Stimulated activated CD4-positive, alpha-beta T cell treated with anti-CD3 and anti-CD28 coated beads, Interleukin-4, amount 100 ng/mL, for 48 hours (primary cell): Measurements from ENCODE around the gene ZFHX3.

ENCODE experiments used
- DNase-seq, 2 donors: peaks; one replicate each; pipeline ENCODE4 v3.0.0-alpha.2; 2020; ENCODE audit warnings: low read depth in 2 of 2

Gene ZFHX3

DNA sequence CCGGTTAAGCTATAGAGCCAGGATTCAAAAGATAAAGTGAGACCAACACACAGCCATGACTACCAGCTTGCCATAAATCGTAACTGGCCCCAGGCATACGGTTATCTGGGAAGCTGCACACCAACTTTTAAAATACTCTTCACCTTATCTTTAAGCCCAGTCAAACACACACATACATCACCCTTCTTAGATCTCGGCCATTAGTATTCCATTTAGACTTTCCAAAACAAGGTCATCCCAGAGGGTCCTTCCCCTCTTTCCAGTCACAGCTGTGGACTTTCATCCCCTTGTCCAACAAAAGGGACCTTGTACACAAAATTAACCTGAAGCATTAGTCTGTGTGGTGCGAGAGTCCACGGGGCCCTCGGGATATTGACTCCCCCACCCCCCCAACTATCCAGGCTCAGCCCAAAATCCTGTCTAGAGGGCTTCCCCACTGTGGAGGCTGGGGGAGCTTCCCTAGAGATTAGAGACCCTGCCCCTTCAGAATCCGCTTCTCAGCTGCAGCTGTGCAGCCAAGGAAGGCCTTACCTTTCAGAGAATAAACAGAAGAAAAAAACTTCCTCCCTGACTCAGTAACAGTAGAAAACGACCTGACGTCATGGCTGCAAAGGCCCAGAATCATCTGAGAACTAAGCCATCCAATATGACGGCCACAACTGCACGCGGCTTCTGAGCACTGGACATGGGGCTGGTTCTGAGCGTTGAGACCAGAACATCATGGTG is 9.9 kb downstream of the ZFHX3 start:
- DNase-seq, result no peak

DNA sequence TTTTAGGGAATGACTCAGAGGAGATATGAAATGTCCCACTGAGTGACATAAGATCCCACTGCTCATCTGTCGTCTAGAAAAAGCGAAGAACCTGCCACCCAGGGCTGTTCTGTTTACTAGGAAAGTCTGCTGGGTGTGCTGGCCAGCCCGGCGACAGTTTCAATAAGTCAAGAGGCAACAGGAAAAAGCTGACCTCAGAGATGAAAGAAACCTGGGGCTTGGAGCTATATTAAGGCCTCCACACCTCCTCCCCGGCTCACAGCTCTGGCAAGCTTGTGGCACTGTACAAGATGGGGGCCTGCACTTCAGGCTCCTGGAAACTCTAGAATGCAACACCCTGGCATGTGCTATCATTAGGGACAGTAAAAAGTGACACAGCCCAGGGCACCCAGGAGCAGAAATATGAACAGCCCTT is 10.6 kb downstream of the ZFHX3 start:
- no peak for DNase-seq

- no peak for DNase-seq
Observed at GRCh38 chr16:73036074-73036826, 11.7 kb downstream of the ZFHX3 start.

- no peak for DNase-seq
Observed at GRCh38 chr16:73034374-73034773, 13.6 kb downstream of the ZFHX3 start.

- no peak for DNase-seq
Observed at GRCh38 chr16:73033271-73033998, 14.5 kb downstream of the ZFHX3 start.

DNA sequence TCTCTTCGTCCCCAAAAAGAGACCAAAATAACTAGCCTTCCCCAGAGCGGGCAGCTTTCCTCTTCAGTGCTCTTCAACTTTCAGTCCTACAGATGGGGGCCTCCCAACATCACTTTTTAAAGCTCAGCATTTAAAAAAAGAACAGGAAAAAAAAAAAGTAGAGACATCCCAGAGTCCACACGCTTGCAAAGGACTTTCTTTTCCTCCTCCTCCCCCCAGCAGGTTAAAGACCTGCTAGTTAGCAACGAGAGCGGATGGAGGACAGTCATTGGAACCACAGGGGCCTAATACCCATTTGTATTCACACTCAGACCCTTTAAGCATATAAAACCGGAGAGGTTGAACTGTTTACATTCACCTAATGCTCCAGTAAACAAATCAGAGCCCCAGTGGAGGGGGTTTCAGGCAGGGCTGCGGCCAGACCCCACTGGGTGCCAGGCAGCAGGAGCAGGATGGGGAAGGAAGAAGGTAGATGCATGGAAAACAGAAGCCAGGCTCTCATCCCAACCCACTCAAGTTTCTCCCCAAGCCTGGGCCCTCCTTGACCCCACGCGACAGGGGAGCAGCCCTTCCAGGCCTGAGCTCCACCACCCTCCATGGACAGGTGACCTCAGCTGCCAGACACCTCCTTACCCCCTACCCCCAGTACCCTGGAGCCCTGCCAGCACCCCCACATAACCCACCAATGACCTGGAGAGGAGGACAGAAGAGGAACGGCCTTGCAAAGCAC is 15.2 kb downstream of the ZFHX3 start:
- DNase-seq, result no peak

DNA sequence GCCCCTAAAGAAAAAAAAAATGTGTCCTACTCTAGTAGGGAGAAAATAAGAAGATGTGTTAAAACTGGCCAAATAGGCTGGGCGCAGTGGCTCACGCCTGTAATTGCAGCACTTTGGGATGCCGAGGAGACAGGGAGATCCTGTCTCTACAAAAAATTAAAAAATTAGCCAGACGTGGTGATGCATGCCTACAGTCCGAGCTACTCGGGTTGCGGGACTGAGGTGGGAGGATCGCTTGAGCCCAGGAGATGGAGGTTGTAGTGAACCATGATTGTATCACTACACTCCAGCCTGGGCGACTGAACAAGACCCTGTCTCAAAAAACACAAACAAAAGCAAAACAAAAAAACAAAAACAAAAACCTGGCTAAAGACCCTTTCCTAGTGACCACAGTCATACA is 15.9 kb downstream of the ZFHX3 start:
- DNase-seq, result no peak

DNA sequence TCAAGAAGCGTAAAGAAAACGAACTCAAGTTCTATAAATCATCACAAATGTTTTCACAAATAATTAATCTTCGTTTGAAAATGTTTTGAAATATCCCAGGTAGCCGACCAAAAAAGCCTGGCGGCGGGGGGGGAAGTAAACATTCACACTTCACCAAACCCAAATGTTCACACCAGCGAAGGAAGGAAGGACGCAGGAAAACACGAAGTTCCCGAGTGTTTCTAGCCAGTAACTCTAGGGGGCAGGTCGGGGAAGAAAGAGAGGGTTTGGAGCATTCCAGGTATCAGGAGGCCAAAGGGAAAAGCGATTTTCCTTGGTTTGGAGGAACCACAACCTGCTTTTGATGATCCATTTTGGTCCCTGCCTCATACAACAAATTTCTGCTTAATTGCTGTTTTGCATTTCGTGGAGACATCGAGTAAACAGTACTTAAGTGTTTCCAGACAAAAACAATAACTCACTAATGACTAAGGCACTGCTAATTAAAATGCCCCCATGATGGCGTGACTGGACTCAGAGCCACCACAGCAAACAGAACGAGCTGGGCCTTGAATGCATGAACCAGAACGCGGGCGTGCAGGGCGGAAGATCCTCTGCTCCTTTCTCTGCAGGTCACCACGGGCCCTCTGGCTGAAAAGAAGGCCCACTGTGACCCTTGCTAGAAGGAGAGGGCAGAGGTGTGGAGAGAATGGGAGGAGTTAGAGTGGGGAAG is 16.6 kb downstream of the ZFHX3 start:
- DNase-seq, result no peak

- no peak for DNase-seq
Observed at GRCh38 chr16:73028721-73029361, 19.1 kb downstream of the ZFHX3 start.

- DNase-seq, result no peak
Observed at GRCh38 chr16:73028263-73028662, 19.7 kb downstream of the ZFHX3 start.

DNA sequence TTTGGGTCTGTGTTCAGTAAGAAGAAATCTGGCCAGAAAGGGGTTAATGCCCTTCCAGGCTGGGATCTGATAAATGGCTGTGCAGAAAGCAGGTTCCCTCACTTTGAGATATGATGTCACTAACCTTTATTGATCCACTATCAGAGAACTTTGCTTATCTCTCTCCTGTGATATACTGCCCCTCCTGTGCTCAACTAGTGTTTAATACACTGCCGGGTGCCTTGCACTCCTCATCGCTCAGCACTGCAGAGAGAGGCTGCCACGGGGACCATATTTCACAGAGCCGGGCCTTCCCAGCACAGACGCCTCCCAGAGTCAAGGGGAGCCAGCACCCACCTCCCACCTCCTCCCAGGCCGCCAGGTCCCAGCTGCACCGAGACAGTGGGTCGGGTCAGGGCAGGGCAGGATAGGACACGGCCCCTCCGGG is 20.2 kb downstream of the ZFHX3 start:
- no peak for DNase-seq

DNA sequence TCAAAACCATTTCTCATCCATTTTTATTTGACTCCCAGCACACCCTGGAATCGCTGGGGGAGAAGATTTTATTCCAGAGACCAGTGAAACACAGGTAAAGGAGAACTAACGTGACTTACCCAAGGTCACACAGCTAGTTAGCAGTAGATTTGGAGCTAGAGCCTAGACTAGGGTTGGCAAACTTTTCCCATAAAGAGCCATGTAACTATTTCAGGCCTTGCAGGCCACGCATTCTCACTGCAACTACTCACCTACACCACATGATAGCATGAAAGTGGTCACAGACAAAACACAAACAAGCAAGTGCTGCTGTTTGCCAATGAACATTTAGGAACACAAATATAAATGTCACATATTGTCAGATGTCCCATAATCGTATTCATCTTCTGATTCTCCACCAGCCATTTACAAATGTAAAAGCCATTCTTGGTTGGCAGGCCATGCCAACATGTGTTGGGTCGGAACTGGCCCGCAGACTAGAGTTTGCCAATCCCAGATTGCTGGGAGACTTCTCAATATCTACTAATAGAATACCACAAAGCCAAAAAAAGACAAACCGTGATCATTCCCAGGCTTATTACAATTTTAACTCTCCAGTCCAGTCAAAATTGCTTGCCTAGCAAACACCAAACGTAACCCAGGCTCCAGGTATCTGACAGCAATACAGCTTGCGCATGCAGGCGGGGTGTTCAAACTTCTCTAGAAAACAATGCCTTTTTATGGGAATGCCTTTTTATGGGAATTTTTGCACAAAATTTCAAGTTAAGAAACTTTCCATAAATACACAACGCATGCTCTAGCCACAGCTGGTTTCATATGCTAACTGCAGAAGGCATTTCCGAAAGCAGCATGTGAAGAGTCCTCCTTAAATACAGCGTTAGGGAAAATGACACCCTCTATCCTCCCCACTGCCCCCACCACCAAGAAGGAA is 20.9 kb downstream of the ZFHX3 start:
- DNase-seq, result no peak

- DNase-seq, result no peak
Observed at GRCh38 chr16:73025856-73026210, 22.1 kb downstream of the ZFHX3 start.

DNA sequence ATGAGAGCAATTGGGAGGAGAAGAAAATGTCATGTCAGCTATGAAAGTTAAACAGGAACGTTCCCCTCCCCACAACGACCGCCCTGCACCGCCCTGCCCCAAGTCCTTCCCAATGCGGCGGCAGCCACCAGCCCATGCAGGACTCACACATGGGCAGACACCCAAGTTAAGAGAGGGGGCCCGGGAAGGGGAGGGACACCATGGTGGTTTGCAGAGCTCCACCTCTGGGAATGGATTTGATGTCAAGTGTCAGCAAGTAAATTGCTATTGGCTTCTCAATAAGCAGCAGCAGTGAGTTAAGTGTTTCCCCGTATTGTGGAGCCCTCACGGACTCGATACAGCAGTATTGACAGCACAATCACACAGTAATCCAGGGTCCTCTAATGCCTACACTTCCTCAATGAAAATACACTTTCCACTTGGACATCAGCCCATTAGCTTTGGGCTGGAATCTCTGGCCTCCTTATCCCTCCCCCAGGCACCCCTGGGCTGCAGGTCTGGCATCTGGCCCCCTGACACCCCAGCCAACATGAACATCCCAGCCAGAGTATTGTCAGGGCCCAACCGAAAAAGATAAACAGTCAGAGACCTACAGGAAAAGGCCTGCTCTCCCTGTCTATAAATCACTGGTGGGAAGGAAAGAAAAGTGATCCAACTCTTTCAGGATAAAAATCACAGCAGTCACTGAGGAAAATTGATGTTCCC is 22.6 kb downstream of the ZFHX3 start:
- no peak for DNase-seq

- DNase-seq, result no peak
Observed at GRCh38 chr16:73024571-73025105, 23.3 kb downstream of the ZFHX3 start.

- no peak for DNase-seq
Observed at GRCh38 chr16:73023752-73024570, 24.0 kb downstream of the ZFHX3 start.

GRCh38 chr16:73023320-73023719 is 24.6 kb downstream of the ZFHX3 start:
- no peak for DNase-seq

DNA sequence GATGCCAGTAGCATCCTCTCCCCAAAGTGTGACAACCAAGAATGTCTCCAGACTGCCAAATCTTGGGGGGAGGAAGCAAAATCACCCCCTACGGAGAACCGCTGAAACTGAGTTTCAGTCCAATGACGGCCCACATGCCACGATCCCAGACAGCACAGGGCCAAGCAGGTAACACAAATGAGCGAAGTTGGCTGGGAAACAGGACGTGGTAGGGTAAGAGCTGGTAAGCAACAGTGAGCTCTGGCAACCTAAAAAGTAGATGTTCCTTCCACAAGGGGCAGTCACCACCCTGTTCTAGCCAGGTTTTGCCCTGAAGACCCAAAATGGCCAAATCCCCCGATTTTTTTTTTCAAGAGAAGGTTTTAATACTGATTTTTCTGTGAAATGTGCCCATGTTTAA is 25.4 kb downstream of the ZFHX3 start:
- no peak for DNase-seq
